Neuronal stem cell (in vitro differentiated cells): ENCODE measurements around the gene MAD1L1.
A peak's percentile ranks its signal among the peaks of the same experiment; 100 is the strongest.

Source experiments
- DNase-seq: peaks from one replicate; pipeline ENCODE4 v3.0.0-alpha.2; 2013; ENCODE audit warnings: low spot score
- H2AFZ ChIP-seq: one replicate; pipeline ENCODE4 v1.6.1; 2013; ENCODE audit warnings: mild to moderate bottlenecking, low read length, inconsistent platforms
- H2AK5ac ChIP-seq: 2 replicates; pipeline ENCODE4 v1.6.1; 2013; ENCODE audit warnings: low read depth, mild to moderate bottlenecking, inconsistent platforms, low read length, moderate library complexity, mixed read lengths
- H2BK120ac ChIP-seq: 2 replicates; pipeline ENCODE4 v1.6.1; 2013; ENCODE audit warnings: low read depth, mild to moderate bottlenecking, inconsistent platforms, low read length, moderate library complexity, mixed read lengths
- H2BK12ac ChIP-seq: one replicate; pipeline ENCODE4 v1.6.1; 2013; ENCODE audit warnings: low read length, inconsistent platforms
- H2BK15ac ChIP-seq: 2 replicates; pipeline ENCODE4 v1.6.1; 2013; ENCODE audit warnings: mild to moderate bottlenecking, low read length, inconsistent platforms, mixed read lengths
- H2BK5ac ChIP-seq: one replicate; pipeline ENCODE4 v1.6.1; 2013; ENCODE audit warnings: inconsistent platforms, mild to moderate bottlenecking, low read length, moderate library complexity
- H3K14ac ChIP-seq: one replicate; pipeline ENCODE4 v1.6.1; 2013; ENCODE audit warnings: low read length, inconsistent platforms
- H3K18ac ChIP-seq: 2 replicates; pipeline ENCODE4 v1.6.1; 2013; ENCODE audit warnings: low read length, inconsistent platforms
- H3K23ac ChIP-seq: 2 replicates; pipeline ENCODE4 v1.6.1; 2013; ENCODE audit warnings: low read depth, mild to moderate bottlenecking, mixed read lengths, low read length, inconsistent platforms; ENCODE audit not compliant: poor library complexity
- H3K27ac ChIP-seq: replicated peaks from 3 replicates; pipeline ENCODE4 v1.5.1; 2013; ENCODE audit warnings: low read length, inconsistent platforms
- H3K27me3 ChIP-seq, 3 experiments: 2 replicates each; pipeline ENCODE4 v1.6.1; 2013; ENCODE audit warnings: low read length in 3 of 3, mild to moderate bottlenecking in 2 of 3, inconsistent platforms in 1 of 3, low read depth in 1 of 3, mixed read lengths in 1 of 3, moderate library complexity in 1 of 3; ENCODE audit not compliant: control insufficient read depth in 3 of 3, insufficient read depth in 3 of 3
- H3K36me3 ChIP-seq, 2 donors: replicated peaks in 1 of 2; 2 replicates each; pipeline ENCODE4 v1.6.1; 2013; ENCODE audit warnings: low read length in 2 of 2; ENCODE audit not compliant: control insufficient read depth in 2 of 2, insufficient read depth in 2 of 2
- H3K4ac ChIP-seq: 2 replicates; pipeline ENCODE4 v1.6.1; 2013; ENCODE audit warnings: inconsistent platforms, mild to moderate bottlenecking, low read length, moderate library complexity
- H3K4me1 ChIP-seq, 2 donors: 1 replicate in 1 of 2; 2 replicates in 1 of 2; pipeline ENCODE4 v1.6.1; 2013; ENCODE audit warnings: low read length in 2 of 2, low read depth in 1 of 2; ENCODE audit not compliant: control insufficient read depth in 2 of 2, insufficient read depth in 1 of 2
- H3K4me2 ChIP-seq: one replicate; pipeline ENCODE4 v1.6.1; 2013; ENCODE audit warnings: mild to moderate bottlenecking, low read length, inconsistent platforms; ENCODE audit not compliant: insufficient read depth, poor library complexity, severe bottlenecking
- H3K4me3 ChIP-seq, 2 donors: 2 replicates each; pipeline ENCODE4 v1.5.1; 2013; ENCODE audit warnings: low read length in 2 of 2, mild to moderate bottlenecking in 2 of 2, inconsistent platforms in 1 of 2, moderate library complexity in 1 of 2
- H3K79me1 ChIP-seq: one replicate; pipeline ENCODE4 v1.6.1; 2013; ENCODE audit warnings: low read depth, mild to moderate bottlenecking, inconsistent platforms, low read length, moderate library complexity
- H3K9ac ChIP-seq: one replicate; pipeline ENCODE4 v1.6.1; 2013; ENCODE audit warnings: mild to moderate bottlenecking, low read depth, low read length, inconsistent platforms; ENCODE audit not compliant: poor library complexity
- H3K9me3 ChIP-seq, 2 donors: replicated peaks in 1 of 2; 2 replicates each; pipeline versions ENCODE3 to v1.6.1; 2013; ENCODE audit warnings: low read length in 2 of 2, mild to moderate bottlenecking in 2 of 2, inconsistent platforms in 1 of 2, low read depth in 1 of 2, mixed read lengths in 1 of 2, moderate library complexity in 1 of 2; ENCODE audit not compliant: control insufficient read depth in 2 of 2, insufficient read depth in 1 of 2
- H4K8ac ChIP-seq: one replicate; pipeline ENCODE4 v1.6.1; 2013; ENCODE audit warnings: low read depth, mild to moderate bottlenecking, inconsistent platforms, low read length, moderate library complexity
- H4K91ac ChIP-seq: one replicate; pipeline ENCODE4 v1.6.1; 2013; ENCODE audit warnings: low read length, low read depth, mild to moderate bottlenecking, inconsistent platforms; ENCODE audit not compliant: poor library complexity
- WGBS, 2 donors: extraction: QIAGEN DNeasy Blood & Tissue Kit; methylation state at CpG; one replicate each; pipeline ENCODE4 v1.1.7; 2013; ENCODE audit warnings: missing lambda C conversion rate in 2 of 2, mixed read lengths in 1 of 2; ENCODE audit not compliant: insufficient read length in 2 of 2, insufficient replicate concordance in 1 of 2; ENCODE audit errors: extremely low coverage in 2 of 2; 5-methylcytosine and 5-hydroxymethylcytosine counted together

The MAD1L1 gene

DNA sequence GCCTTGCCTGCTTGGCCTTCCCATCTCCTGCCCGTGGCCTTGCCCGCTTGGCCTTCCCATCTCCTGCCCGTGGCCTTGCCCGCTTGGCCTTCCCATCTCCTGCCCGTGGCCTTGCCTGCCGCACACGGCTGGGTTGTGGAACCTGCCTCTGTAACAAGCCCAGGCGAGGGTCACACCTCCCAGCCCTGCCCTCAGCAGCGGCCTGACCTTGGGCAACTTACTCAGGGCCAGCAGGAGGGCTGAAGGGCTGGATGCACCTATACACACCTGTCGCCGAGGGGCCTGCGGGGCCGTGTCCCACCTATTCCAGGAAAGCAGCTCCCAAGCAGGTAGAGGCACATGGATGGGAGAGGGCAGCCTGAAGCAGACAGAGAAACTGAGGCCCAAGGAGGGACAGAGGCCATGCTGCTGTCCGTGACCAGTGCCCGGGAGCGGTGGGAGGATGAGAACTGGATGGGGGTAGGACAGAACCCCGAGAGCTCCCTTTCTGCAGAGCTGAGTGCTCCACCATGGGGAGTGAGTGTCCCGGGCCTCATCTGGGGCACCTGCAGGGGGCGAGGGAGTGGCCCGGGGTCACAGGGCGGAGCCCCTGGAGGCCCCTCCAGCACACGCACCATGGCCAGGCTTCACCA, 285.0 kb downstream of the MAD1L1 start:
- Histone ChIP-seq H2BK120ac (no peak overlapping the region), H3K23ac (no peak overlapping the region), H2BK15ac (peak overlapping the region; percentile 16), H3K14ac (peak overlapping the region; percentile 38), H4K91ac (no peak overlapping the region), H3K4ac (no peak overlapping the region), H3K9me3 (no peaks in the 10 kb centered on the region), H3K27ac (no peak overlapping the region), H2BK12ac (peak overlapping the region; percentile 36), H3K36me3 (no peaks in the 10 kb centered on the region), H2AFZ (no peak overlapping the region), H4K8ac (no peak overlapping the region), H2BK5ac (no peak overlapping the region), H3K4me1 (peaks cover 3 to 10% of the 10 kb centered on the region in 2 donors), H3K4me2 (no peak overlapping the region), H3K27me3 (no peaks in the 10 kb centered on the region), H3K9ac (no peak overlapping the region), H3K4me3 (no peak overlapping the region), H3K79me1 (no peaks in the 10 kb centered on the region), H2AK5ac (no peak overlapping the region), H3K18ac (peak overlapping the region; percentile 59)
- WGBS, 2 donors: no CpG with 5 or more reads among the region's 22 CpGs
- DNase-seq: no peak

DNA sequence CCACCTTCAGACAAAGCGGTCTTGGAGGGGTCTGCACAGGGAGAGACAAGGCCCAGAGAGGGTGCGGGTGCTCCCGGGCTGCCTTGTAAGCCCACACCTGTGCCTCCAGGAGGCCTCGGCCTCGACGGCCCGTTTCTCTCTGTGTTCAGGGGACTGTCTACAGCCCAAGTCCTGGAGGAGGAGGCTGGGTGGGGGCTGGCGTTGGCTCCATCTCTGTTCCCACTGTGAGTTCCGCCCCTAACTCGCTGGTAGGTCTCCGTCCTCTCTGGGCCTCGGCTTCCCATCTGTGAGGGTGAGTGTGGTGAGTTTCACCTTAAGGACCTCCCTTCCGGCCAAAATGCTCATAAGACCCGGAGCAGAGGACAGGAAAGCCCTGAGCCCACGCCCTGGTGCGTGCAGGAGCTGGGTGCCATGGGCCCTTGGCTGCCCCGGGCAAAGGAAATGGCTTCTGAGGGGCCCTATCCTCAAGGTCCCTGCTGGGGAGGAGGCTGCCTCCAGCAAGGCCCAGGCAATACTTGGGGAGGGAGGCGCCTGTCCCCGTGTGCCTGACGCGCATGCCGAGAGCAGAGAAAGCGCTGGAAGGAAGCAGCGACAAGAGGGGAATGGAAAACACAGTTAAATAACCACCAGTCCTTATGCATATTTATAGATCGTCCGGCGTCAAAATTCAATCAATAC, 285.8 kb downstream of the MAD1L1 start:
- Histone ChIP-seq H3K23ac (peak overlapping the region; percentile 44), H4K91ac (peak overlapping the region; percentile 48), H3K4ac (no peak overlapping the region), H2BK5ac (peak overlapping the region; percentile 71), H2BK12ac (no peak overlapping the region), H3K14ac (no peak overlapping the region), H3K27me3 (no peaks in the 10 kb centered on the region), H2AK5ac (no peak overlapping the region), H3K4me3 (no peak overlapping the region), H4K8ac (no peak overlapping the region), H3K36me3 (no peaks in the 10 kb centered on the region), H3K18ac (peak overlapping the region; percentile 45), H2AFZ (no peak overlapping the region), H3K4me2 (no peak overlapping the region), H3K4me1 (peaks cover 7 to 18% of the 10 kb centered on the region in 2 donors), H3K9ac (peak overlapping the region; percentile 50), H2BK15ac (no peak overlapping the region), H3K9me3 (no peaks in the 10 kb centered on the region), H2BK120ac (no peak overlapping the region), H3K27ac (no peak overlapping the region), H3K79me1 (peaks cover 4% of the 10 kb centered on the region)
- WGBS, 2 donors: no CpG with 5 or more reads among the region's 27 CpGs
- DNase-seq: no peak

DNA sequence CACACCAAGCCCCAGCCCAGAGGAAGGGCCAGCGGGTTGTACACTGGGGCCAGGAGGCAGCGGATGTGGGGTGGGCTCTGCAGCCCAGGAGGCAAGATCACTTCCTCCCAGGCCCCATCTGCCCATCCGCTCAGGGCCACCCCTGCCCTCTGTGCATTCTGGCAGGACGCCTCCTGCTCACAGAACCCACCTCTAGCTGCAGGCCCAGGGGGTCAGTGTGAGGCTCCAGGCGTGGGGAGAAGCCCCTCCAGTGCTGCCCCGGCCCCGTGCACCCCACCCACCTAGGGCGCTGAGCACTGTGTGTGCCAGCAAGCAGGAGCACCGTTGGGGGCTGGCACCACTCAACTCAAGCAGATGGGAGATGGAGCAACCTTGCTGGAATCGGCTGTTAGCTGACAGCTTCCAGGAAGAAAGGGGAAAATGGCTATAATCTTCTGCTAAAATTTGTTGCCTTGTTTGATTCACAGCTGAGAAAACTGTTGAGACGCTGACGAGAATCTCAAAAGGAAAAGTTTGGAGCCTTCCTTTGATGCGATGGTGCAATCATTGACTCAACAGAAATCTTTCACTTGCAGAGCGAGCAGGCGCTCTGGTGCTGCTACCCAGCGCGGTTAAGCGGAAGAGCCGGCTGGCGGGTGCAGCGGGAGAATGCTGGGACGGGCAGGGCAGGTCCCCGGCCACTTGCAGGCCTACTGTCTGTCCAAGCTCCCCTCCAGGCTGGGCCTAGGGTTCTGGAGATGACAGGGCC, 286.5 kb downstream of the MAD1L1 start:
- no peak overlapping the region for H4K91ac ChIP-seq
- H3K27ac ChIP-seq: no peak overlapping the region
- no peak overlapping the region for H3K9ac ChIP-seq
- no peak overlapping the region for H3K4me2 ChIP-seq
- no peak overlapping the region for H3K4me3 ChIP-seq
- no peak overlapping the region for H2AK5ac ChIP-seq
- H3K4ac ChIP-seq: no peak overlapping the region
- H2BK15ac ChIP-seq: no peak overlapping the region
- no peaks in the 10 kb centered on the region for H3K27me3 ChIP-seq
- H2AFZ ChIP-seq: no peak overlapping the region
- no peaks in the 10 kb centered on the region for H3K36me3 ChIP-seq
- peaks cover 7 to 19% of the 10 kb centered on the region in 2 donors for H3K4me1 ChIP-seq
- no peaks in the 10 kb centered on the region for H3K9me3 ChIP-seq
- no peak overlapping the region for H3K14ac ChIP-seq
- no peak overlapping the region for H2BK12ac ChIP-seq
- H2BK120ac ChIP-seq: no peak overlapping the region
- peaks cover 4% of the 10 kb centered on the region for H3K79me1 ChIP-seq
- peak overlapping the region; percentile 44 for H3K23ac ChIP-seq
- WGBS, 2 donors: no CpG with 5 or more reads among the region's 23 CpGs
- no peak for DNase-seq
- H3K18ac ChIP-seq: peak overlapping the region; percentile 74
- H2BK5ac ChIP-seq: peak overlapping the region; percentile 36
- no peak overlapping the region for H4K8ac ChIP-seq

DNA sequence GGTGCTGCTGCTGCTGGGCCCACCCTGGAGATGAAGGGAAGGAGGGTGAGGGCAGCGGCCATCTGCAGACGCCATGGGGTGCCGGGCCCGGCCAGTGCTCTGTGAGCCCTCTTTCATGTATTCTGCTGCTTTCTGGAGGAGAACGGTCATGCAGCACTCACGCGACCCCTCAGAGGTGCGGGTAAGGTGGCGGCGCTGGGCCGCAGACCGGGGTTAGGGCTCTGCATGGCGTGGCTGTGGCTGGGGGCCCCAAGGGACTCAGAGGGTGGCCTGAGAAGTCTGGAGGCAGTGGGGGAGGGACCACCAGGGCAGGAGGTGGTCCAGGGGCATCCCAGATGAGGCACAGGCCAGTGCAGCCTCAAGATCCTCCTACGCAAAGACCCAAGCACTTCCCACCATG, 287.2 kb downstream of the MAD1L1 start:
- Histone ChIP-seq H2BK5ac (peak overlapping the region; percentile 36), H3K36me3 (no peaks in the 10 kb centered on the region), H3K9me3 (no peaks in the 10 kb centered on the region), H3K23ac (no peak overlapping the region), H3K9ac (no peak overlapping the region), H3K4me1 (peaks cover 10 to 22% of the 10 kb centered on the region in 2 donors), H3K4me3 (no peak overlapping the region), H2BK15ac (no peak overlapping the region), H2AFZ (no peak overlapping the region), H4K8ac (no peak overlapping the region), H3K18ac (peak overlapping the region; percentile 74), H3K4me2 (no peak overlapping the region), H3K27ac (no peak overlapping the region), H2BK12ac (no peak overlapping the region), H4K91ac (no peak overlapping the region), H3K27me3 (no peaks in the 10 kb centered on the region), H2AK5ac (peak overlapping the region; percentile 51), H3K14ac (peak overlapping the region; percentile 38), H2BK120ac (no peak overlapping the region), H3K79me1 (peaks cover 4% of the 10 kb centered on the region), H3K4ac (peak overlapping the region; percentile 31)
- no CpG with 5 or more reads among the region's 14 CpGs for WGBS, 2 donors
- no peak for DNase-seq
